ENCODE measurements around the gene AHNAK. TPM values are rescaled to one million over a fixed set of nuclear protein-coding genes. Genes with fewer than 3 reads are reported as not detected.

AHNAK gene
- polyA plus RNA-seq (2013, experiment 1 of 2) = 4.2 TPM
- 3.9 TPM for polyA plus RNA-seq (2013, experiment 2 of 2)

DNA sequence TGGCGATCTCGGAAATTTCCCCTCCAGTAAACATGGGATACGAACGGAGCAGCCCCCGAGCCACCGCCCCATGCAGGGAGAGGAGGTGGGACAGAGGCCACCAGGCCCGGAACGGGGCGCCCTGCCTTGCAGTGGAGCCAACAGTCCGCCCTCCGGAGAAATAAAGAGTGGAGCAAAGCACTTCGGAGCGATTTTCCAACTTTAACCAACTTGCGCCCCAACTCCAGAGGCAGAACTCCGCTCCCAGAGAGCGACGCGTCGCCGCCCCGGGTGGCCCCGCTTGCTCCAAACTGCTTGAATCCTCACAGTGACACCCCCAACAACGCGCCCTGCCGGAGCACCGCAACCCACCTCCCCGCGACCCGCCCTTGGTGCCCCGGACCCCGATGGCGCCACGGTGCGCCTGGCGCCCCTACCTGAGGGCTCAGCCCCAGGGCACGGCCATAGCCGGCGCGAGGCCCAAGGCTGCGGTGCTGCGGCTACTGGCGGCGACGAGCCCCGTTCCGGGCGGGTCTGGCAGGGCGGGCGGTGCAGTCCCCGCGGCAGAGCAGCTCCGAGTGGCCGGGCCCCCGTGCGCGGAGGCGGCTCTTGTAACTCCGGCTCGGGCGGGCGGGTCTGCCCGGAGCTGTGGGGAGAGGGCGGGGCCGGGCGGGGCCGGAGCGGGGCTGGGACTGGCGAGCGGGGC is at the start of gene AHNAK:
Gene AHNAK, minus strand, starts transcription at position 563 of the 685 bp plus-strand sequence. CDS start 10,708 bp downstream, outside the sequence.
- H3K9ac ChIP-seq (ENCODE audit: low read length) = peak within 1 kb of the TSS; percentile 94
- H3K4me3 ChIP-seq (ENCODE audit: low read length) = peak within 1 kb of the TSS; percentile 74
- peak within 1 kb of the TSS; percentile 99 for H3K56ac ChIP-seq (ENCODE audit: low read length)
- WGBS (ENCODE audit: extremely low coverage, insufficient coverage, low lambda C conversion rate) = no CpG with 5 or more reads among the region's 69 CpGs
- H3K4me1 ChIP-seq (ENCODE audit: control insufficient read depth, low read depth, low read length) = peaks cover 10% of the 10 kb centered on the region
- peak; percentile 72 for DNase-seq
- H3K27ac ChIP-seq (ENCODE audit: low read depth, low read length) = peak within 1 kb of the TSS; percentile 72
- no peak within 1 kb of the TSS for H2BK15ac ChIP-seq (replicated peaks; ENCODE audit: low read depth)
- H3K18ac ChIP-seq (ENCODE audit: low read length) = peak within 1 kb of the TSS; percentile 86
- peaks cover 31% of the 10 kb centered on the region for H3K79me2 ChIP-seq (ENCODE audit: control insufficient read depth, insufficient read depth, low read length)
- no peaks in the 10 kb centered on the region for H3K36me3 ChIP-seq (ENCODE audit: control insufficient read depth, insufficient read depth, low read length)
- H4K5ac ChIP-seq (ENCODE audit: low read length) = no peak within 1 kb of the TSS
- no peak within 1 kb of the TSS for H4K8ac ChIP-seq (ENCODE audit: low read depth, low read length)
- peak within 1 kb of the TSS; percentile 59 for H3K23ac ChIP-seq (ENCODE audit: low read length)
- H2BK120ac ChIP-seq (ENCODE audit: low read depth, low read length) = peak within 1 kb of the TSS; percentile 8
- H3K4me2 ChIP-seq (ENCODE audit: low read length) = peak within 1 kb of the TSS; percentile 94
- no peak within 1 kb of the TSS for H2AK5ac ChIP-seq (ENCODE audit: low read length)
- no peaks in the 10 kb centered on the region for H3K27me3 ChIP-seq (ENCODE audit: insufficient read depth, low read length, poor library complexity)
- peaks cover 14% of the 10 kb centered on the region for H3K79me1 ChIP-seq (ENCODE audit: low read length)
- peak within 1 kb of the TSS; percentile 71 for H3K4ac ChIP-seq (ENCODE audit: low read depth, low read length)
- H2BK5ac ChIP-seq (ENCODE audit: low read length) = peak within 1 kb of the TSS; percentile 70

DNA sequence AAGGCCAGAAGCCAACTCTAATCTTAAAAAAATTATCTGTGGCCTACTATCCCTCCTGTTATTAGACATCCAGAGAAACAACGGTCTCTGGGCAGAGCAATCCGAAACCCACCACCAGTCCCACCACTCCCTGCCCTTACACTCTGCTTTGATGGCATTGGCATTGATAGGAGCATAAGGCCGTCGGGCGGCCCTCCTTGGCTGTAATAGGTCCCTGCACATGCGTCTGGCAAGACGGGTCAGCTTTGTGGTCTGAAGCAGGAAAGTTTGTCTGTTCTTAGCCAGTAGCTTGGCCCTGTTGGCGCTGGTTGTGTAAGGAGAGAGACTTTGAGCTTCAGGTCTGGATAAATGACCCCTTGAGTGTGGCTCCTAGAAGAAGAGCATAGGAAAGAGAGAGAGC is 48.5 kb upstream of the AHNAK start:
- Histone ChIP-seq H4K5ac (ENCODE audit: low read length) (no peak overlapping the region), H3K9ac (ENCODE audit: low read length) (no peak overlapping the region), H3K79me1 (ENCODE audit: low read length) (peaks cover 23% of the 10 kb centered on the region), H2BK15ac (replicated peaks; ENCODE audit: low read depth) (no peak overlapping the region), H3K27ac (ENCODE audit: low read depth, low read length) (no peak overlapping the region), H3K18ac (ENCODE audit: low read length) (no peak overlapping the region), H3K56ac (ENCODE audit: low read length) (no peak overlapping the region), H3K23ac (ENCODE audit: low read length) (no peak overlapping the region), H3K4me2 (ENCODE audit: low read length) (no peak overlapping the region), H3K4ac (ENCODE audit: low read depth, low read length) (no peak overlapping the region), H4K8ac (ENCODE audit: low read depth, low read length) (no peak overlapping the region), H3K27me3 (ENCODE audit: insufficient read depth, low read length, poor library complexity) (no peaks in the 10 kb centered on the region), H2BK5ac (ENCODE audit: low read length) (no peak overlapping the region), H2BK120ac (ENCODE audit: low read depth, low read length) (no peak overlapping the region), H3K79me2 (ENCODE audit: control insufficient read depth, insufficient read depth, low read length) (peaks cover 18% of the 10 kb centered on the region), H2AK5ac (ENCODE audit: low read length) (no peak overlapping the region), H3K4me1 (ENCODE audit: control insufficient read depth, low read depth, low read length) (peaks cover 4% of the 10 kb centered on the region), H3K36me3 (ENCODE audit: control insufficient read depth, insufficient read depth, low read length) (peaks cover 32% of the 10 kb centered on the region), H3K4me3 (ENCODE audit: low read length) (no peak overlapping the region)
- WGBS (ENCODE audit: extremely low coverage, insufficient coverage, low lambda C conversion rate) = no CpG with 5 or more reads among the region's 8 CpGs
- no peak for DNase-seq

DNA sequence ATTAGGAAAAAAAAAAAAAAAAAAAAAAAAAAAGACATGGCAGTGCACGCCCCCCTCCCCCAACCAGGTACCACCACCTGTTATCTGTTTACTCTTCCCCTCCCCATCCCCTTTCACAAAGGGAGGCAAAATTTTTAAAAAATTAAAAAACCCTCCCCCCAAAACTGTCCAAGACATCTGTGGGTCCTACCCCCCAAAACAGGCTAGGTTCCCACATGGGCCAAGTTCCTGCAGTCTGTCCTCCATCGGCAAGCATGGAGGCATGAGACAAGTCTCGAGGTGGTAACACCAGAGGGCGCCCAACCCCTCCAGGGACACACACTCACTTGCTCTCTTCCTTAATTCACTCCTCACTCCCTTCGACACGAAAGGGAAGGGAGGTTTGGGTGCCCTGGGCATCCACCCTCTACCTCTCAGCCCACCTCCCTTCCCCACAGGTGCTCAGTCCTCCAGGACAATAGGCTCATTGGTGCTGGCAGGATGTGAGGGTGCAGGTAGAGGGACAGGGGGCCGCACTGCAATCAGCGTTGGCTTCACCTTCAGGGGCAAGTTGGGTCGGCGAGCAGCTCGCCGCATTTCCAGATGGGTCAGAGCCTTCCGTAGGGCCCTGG is 46.9 kb upstream of the AHNAK start:
- WGBS (ENCODE audit: extremely low coverage, insufficient coverage, low lambda C conversion rate) = no CpG with 5 or more reads among the region's 13 CpGs
- H2BK120ac ChIP-seq (ENCODE audit: low read depth, low read length) = no peak overlapping the region
- no peak overlapping the region for H2BK5ac ChIP-seq (ENCODE audit: low read length)
- H3K9ac ChIP-seq (ENCODE audit: low read length) = no peak overlapping the region
- H3K23ac ChIP-seq (ENCODE audit: low read length) = no peak overlapping the region
- H2AK5ac ChIP-seq (ENCODE audit: low read length) = no peak overlapping the region
- peak overlapping the region; percentile 29 for H3K56ac ChIP-seq (ENCODE audit: low read length)
- no peak overlapping the region for H3K4me3 ChIP-seq (ENCODE audit: low read length)
- no peak overlapping the region for H4K8ac ChIP-seq (ENCODE audit: low read depth, low read length)
- no peak overlapping the region for H3K27ac ChIP-seq (ENCODE audit: low read depth, low read length)
- no peak overlapping the region for H2BK15ac ChIP-seq (replicated peaks; ENCODE audit: low read depth)
- peak; percentile 90 for DNase-seq
- H4K5ac ChIP-seq (ENCODE audit: low read length) = no peak overlapping the region
- no peak overlapping the region for H3K4ac ChIP-seq (ENCODE audit: low read depth, low read length)
- peaks cover 32% of the 10 kb centered on the region for H3K36me3 ChIP-seq (ENCODE audit: control insufficient read depth, insufficient read depth, low read length)
- H3K4me1 ChIP-seq (ENCODE audit: control insufficient read depth, low read depth, low read length) = peaks cover 2% of the 10 kb centered on the region
- H3K79me2 ChIP-seq (ENCODE audit: control insufficient read depth, insufficient read depth, low read length) = peaks cover 10% of the 10 kb centered on the region
- H3K79me1 ChIP-seq (ENCODE audit: low read length) = peaks cover 20% of the 10 kb centered on the region
- no peaks in the 10 kb centered on the region for H3K27me3 ChIP-seq (ENCODE audit: insufficient read depth, low read length, poor library complexity)
- no peak overlapping the region for H3K18ac ChIP-seq (ENCODE audit: low read length)
- no peak overlapping the region for H3K4me2 ChIP-seq (ENCODE audit: low read length)

DNA sequence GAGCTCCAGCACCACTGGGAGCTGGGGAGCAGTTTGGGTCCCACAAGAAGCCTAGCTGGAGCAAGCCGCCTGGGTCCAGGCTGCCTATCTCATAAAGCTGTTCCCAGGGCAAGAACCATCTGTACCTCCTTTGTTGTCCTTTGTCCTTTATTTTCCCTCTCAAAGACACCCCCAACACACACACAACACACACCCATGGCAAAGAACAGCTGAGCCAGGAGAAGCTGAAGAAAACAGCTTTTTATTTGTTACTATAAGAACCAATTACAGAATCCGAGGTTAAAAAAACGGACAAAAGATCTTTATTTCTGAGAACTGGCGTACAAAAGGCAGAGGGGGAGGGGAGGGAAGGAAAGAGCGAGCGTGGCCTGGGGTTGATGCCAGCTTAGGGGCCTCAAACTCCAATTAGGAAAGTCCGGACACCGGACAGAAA is 46.4 kb upstream of the AHNAK start:
- no peak overlapping the region for H2BK120ac ChIP-seq (ENCODE audit: low read depth, low read length)
- no peak overlapping the region for H3K18ac ChIP-seq (ENCODE audit: low read length)
- no peak overlapping the region for H3K27ac ChIP-seq (ENCODE audit: low read depth, low read length)
- H2BK15ac ChIP-seq (replicated peaks; ENCODE audit: low read depth) = no peak overlapping the region
- no peak for DNase-seq
- H3K4me1 ChIP-seq (ENCODE audit: control insufficient read depth, low read depth, low read length) = peaks cover 2% of the 10 kb centered on the region
- no peak overlapping the region for H3K9ac ChIP-seq (ENCODE audit: low read length)
- no peak overlapping the region for H3K23ac ChIP-seq (ENCODE audit: low read length)
- peaks cover 15% of the 10 kb centered on the region for H3K79me1 ChIP-seq (ENCODE audit: low read length)
- no peak overlapping the region for H4K5ac ChIP-seq (ENCODE audit: low read length)
- peaks cover 6% of the 10 kb centered on the region for H3K79me2 ChIP-seq (ENCODE audit: control insufficient read depth, insufficient read depth, low read length)
- no peak overlapping the region for H2BK5ac ChIP-seq (ENCODE audit: low read length)
- H3K36me3 ChIP-seq (ENCODE audit: control insufficient read depth, insufficient read depth, low read length) = peaks cover 28% of the 10 kb centered on the region
- no peak overlapping the region for H3K4me3 ChIP-seq (ENCODE audit: low read length)
- WGBS (ENCODE audit: extremely low coverage, insufficient coverage, low lambda C conversion rate) = no CpG with 5 or more reads among the region's 8 CpGs
- no peak overlapping the region for H2AK5ac ChIP-seq (ENCODE audit: low read length)
- H3K27me3 ChIP-seq (ENCODE audit: insufficient read depth, low read length, poor library complexity) = no peaks in the 10 kb centered on the region
- no peak overlapping the region for H3K56ac ChIP-seq (ENCODE audit: low read length)
- no peak overlapping the region for H4K8ac ChIP-seq (ENCODE audit: low read depth, low read length)
- no peak overlapping the region for H3K4me2 ChIP-seq (ENCODE audit: low read length)
- H3K4ac ChIP-seq (ENCODE audit: low read depth, low read length) = no peak overlapping the region

- H4K5ac ChIP-seq (ENCODE audit: low read length) = no peak overlapping the region
- H3K36me3 ChIP-seq (ENCODE audit: control insufficient read depth, insufficient read depth, low read length) = peaks cover 22% of the 10 kb centered on the region
- no peaks in the 10 kb centered on the region for H3K27me3 ChIP-seq (ENCODE audit: insufficient read depth, low read length, poor library complexity)
- H3K9ac ChIP-seq (ENCODE audit: low read length) = peak overlapping the region; percentile 84
- peak overlapping the region; percentile 82 for H3K4me2 ChIP-seq (ENCODE audit: low read length)
- peak overlapping the region; percentile 36 for H3K4me3 ChIP-seq (ENCODE audit: low read length)
- peaks cover 5% of the 10 kb centered on the region for H3K79me2 ChIP-seq (ENCODE audit: control insufficient read depth, insufficient read depth, low read length)
- H3K18ac ChIP-seq (ENCODE audit: low read length) = no peak overlapping the region
- H3K56ac ChIP-seq (ENCODE audit: low read length) = peak overlapping the region; percentile 92
- H3K4ac ChIP-seq (ENCODE audit: low read depth, low read length) = no peak overlapping the region
- H2BK15ac ChIP-seq (replicated peaks; ENCODE audit: low read depth) = no peak overlapping the region
- no peak for DNase-seq
- WGBS (ENCODE audit: extremely low coverage, insufficient coverage, low lambda C conversion rate) = no CpG with 5 or more reads among the region's 17 CpGs
- peak overlapping the region; percentile 1 for H2AK5ac ChIP-seq (ENCODE audit: low read length)
- H4K8ac ChIP-seq (ENCODE audit: low read depth, low read length) = no peak overlapping the region
- peaks cover 2% of the 10 kb centered on the region for H3K4me1 ChIP-seq (ENCODE audit: control insufficient read depth, low read depth, low read length)
- peak overlapping the region; percentile 34 for H3K27ac ChIP-seq (ENCODE audit: low read depth, low read length)
- H2BK5ac ChIP-seq (ENCODE audit: low read length) = no peak overlapping the region
- no peak overlapping the region for H2BK120ac ChIP-seq (ENCODE audit: low read depth, low read length)
- peaks cover 7% of the 10 kb centered on the region for H3K79me1 ChIP-seq (ENCODE audit: low read length)
- peak overlapping the region; percentile 76 for H3K23ac ChIP-seq (ENCODE audit: low read length)
These were observed 45.7 kb upstream of the AHNAK start for GRCh38 chr11:62592146-62592815.
